HL-60 (cell line): Measurements from ENCODE around the gene SLC25A18.
"Not testable (repeated sequence)": the region's sequence is repeated elsewhere in the genome, so short reads cannot be mapped to it uniquely, and the experiment has no call there.

Source experiments
- DNase-seq, 2 experiments: peaks; one replicate each; pipeline ENCODE4 v3.0.0-alpha.2; 2010 to 2020; ENCODE audit warnings: low read depth in 1 of 2, low spot score in 1 of 2
- H3K27ac ChIP-seq: fragments of 250-450 bp; sonication (Bioruptor Pico); replicated peaks from 2 replicates; pipeline ENCODE4 v1.5.1; 2020; ENCODE audit warnings: mild to moderate bottlenecking, moderate library complexity
- H3K27me3 ChIP-seq: fragments of 250-450 bp; sonication (Bioruptor Pico); 2 replicates; pipeline ENCODE4 v1.5.1; 2021; ENCODE audit warnings: mild to moderate bottlenecking, moderate library complexity; ENCODE audit not compliant: insufficient read depth, poor library complexity, severe bottlenecking
- H3K4me3 ChIP-seq: replicated peaks from 2 replicates; pipeline ENCODE4 v1.5.1; 2011; ENCODE audit warnings: mild to moderate bottlenecking, control low read depth, low read length; ENCODE audit not compliant: insufficient read depth
- CTCF ChIP-seq: IDR thresholded peaks from one replicate; pipeline ENCODE4 v1.5.1; 2011; ENCODE audit warnings: low read length, control low read depth, inconsistent platforms; ENCODE audit not compliant: insufficient read depth
- GABPA ChIP-seq: IDR thresholded peaks from 2 replicates; pipeline ENCODE4 v1.6.1; 2012; ENCODE audit warnings: low read depth
- POLR2AphosphoS5 ChIP-seq: IDR thresholded peaks from 2 replicates; pipeline ENCODE4 v1.6.1; 2012; ENCODE audit warnings: low read depth
- REST ChIP-seq: IDR thresholded peaks from 2 replicates; pipeline ENCODE4 v1.6.1; 2012; ENCODE audit warnings: low read depth; ENCODE audit not compliant: insufficient replicate concordance
- SPI1 ChIP-seq: IDR thresholded peaks from 2 replicates; pipeline ENCODE4 v1.6.1; 2012; ENCODE audit warnings: low read depth, mild to moderate bottlenecking, borderline replicate concordance

The SLC25A18 gene

GRCh38 chr22:17559188-17559587, 4.1 kb upstream of the SLC25A18 start:
- no peak for DNase-seq
- H3K4me3 ChIP-seq, result no peak overlapping the region
- no peaks in the 10 kb centered on the region for H3K27me3 ChIP-seq
- no peak overlapping the region for H3K27ac ChIP-seq
- no peak for TF ChIP-seq REST
- no peak for TF ChIP-seq CTCF
- TF ChIP-seq SPI1, result no peak
- no peak for TF ChIP-seq GABPA
- no peak for TF ChIP-seq POLR2AphosphoS5

- H3K27me3 ChIP-seq, result no peaks in the 10 kb centered on the region
These were observed 666 bp downstream of the SLC25A18 start for GRCh38 chr22:17563936-17564391.

GRCh38 chr22:17566016-17566687, 2.9 kb downstream of the SLC25A18 start:
- H3K27me3 ChIP-seq, DNase-seq, H3K4me3 ChIP-seq, H3K27ac ChIP-seq: not testable (repeated sequence)

More at GRCh38 chr22:17563936-17564391, 666 bp downstream of the SLC25A18 start:
- no peak for DNase-seq
- TF ChIP-seq CTCF (no peak), SPI1 (no peak), POLR2AphosphoS5 (no peak), GABPA (no peak), REST (no peak)
- Histone ChIP-seq H3K4me3 (no peak overlapping the region), H3K27ac (no peak overlapping the region)

- Histone ChIP-seq H3K27me3 (no peaks in the 10 kb centered on the region), H3K27ac (no peak overlapping the region), H3K4me3 (no peak overlapping the region)
- no peak for DNase-seq
- TF ChIP-seq GABPA, result no peak
- no peak for TF ChIP-seq POLR2AphosphoS5
- no peak for TF ChIP-seq REST
- TF ChIP-seq SPI1, result no peak
- TF ChIP-seq CTCF, result no peak
These were observed 3.5 kb downstream of the SLC25A18 start for GRCh38 chr22:17566776-17567175.
